ENCODE measurements around the gene IL3RA.
"Not testable (repeated sequence)": the region's sequence is repeated elsewhere in the genome, so short reads cannot be mapped to it uniquely, and the experiment has no call there.

IL3RA gene

DNA sequence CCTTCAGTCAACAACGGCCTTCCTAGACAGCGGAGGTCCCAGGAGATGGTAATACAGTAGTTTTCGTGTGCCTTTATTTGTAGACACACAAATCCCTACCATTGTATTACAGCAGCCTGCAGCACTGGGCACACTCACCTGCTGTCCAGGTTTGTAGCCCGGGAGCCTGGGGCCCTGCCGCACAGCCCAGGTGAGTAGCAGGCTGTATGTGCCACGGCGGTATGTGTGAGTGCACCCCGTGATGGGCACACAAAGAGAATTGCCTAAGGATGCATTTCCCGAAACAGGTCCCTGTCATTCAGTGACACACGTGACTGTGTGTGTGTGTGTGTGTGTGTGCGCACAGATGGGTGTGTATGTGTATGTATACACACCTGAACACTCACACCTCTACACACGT lies 63.5 kb downstream of the IL3RA start:
- no peak for DNase-seq (ENCODE audit: low read depth)

DNA sequence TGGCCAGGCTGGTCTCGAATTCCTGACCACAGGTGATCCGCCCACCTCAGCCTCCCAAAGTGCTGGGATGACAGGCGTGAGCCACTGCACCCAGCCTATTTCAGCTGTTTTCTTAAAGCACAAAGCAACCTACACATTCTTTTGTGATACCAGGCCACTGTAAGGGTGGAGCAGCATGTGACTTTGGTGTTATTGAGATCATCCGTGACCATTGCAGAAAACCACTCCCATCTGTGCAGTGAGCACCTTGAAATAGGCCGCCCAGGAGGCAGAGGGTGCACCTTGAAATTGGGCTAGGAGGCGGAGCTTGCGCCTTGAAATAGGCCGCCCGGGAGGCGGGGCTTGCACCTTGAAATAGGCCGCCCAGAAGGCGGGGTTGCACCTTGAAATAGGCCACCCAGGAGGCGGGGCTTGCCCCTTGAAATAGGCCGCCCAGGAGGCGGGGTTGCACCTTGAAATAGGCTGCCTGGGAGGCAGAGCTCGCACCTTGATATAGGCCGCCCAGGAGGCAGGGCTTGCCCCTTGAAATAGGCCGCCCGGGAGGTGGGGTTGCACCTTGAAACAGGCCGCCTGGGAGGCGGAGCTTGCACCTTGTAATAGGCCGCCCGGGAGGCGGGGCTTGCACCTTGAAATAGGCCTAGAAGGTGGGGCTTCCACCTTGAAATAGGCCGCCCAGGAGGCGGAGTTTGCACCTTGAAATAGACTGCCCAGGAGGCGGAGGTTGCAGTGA lies 64.3 kb downstream of the IL3RA start:
- DNase-seq (ENCODE audit: low read depth) = no peak

DNA sequence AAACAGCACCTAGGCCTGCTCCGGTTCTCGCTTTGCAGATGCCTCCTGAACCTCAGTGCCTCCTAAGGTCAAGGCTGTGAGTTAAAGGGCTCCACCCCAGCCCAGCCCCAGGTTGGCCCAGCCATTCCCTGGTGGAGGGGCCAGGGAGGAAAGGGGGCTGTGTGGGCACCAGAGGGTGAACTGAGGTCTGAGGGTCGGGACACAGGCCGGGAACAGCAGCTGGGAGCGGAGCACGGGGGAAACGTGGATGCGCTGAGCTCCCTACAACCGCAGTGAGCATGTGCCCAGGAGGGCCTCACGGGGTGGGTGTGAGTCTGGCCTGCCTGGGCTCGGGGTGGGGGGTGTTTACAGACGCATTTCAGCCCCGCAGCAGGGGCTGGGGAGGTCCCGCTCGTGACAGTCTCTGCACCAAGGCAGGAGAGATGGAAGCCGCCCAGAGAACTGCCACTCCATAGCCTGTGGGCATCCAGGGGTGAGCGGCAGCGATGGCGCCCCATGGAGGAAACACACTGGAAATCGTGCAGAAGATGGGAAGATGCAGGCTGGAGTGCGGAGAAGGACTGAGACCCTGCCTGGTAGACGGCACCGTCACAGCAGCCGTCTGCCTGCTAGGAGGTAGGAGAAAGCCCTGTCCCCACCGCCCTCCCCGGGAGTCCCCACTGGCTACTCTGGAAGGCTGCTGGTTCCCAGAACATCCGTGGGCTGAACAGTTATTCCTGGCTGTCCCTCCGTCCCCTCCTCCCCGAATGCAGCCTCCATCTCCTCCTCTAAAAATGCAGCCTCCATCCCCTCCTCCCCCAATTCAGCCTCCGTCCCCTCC lies 65.2 kb downstream of the IL3RA start:
- no peak for DNase-seq (ENCODE audit: low read depth)

DNA sequence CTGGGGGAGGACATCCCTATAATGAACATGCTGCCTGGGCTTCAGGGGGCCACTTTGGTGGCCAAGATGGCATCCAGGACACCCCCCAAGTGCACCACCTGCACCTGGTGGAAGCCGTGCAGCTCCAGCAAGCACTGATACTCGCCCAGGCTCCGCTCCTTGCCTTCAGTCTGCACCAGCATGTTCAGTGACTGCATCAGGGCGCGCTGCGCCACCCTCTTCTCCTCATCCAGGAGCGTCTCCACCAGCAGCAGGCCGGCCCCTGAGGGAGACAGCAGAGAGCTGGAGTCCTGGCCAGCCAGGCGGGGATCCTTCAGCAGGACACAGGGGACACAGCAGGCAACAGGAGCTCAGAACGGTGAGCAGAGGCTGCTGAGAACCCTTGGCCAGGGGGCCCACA lies 66.6 kb downstream of the IL3RA start:
- no peak for DNase-seq (ENCODE audit: low read depth)

DNA sequence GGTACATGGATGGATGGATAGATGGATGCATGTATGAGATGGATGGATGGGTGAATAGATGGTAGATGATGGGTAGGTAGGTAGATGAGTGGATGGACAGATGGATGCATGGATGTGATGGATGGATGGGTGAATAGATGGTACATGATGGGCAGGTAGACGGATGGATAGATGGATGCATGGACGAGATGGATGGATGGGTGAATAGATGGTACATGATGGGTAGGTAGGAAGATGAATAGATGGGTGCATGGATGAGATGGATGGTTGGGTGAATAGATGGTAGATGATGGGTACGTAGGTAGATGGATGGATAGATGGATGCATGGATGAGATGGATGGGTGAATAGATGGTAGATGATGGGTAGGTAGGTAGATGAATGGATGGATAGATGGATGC lies 67.3 kb downstream of the IL3RA start:
- DNase-seq (ENCODE audit: low read depth) = not testable (repeated sequence)

DNA sequence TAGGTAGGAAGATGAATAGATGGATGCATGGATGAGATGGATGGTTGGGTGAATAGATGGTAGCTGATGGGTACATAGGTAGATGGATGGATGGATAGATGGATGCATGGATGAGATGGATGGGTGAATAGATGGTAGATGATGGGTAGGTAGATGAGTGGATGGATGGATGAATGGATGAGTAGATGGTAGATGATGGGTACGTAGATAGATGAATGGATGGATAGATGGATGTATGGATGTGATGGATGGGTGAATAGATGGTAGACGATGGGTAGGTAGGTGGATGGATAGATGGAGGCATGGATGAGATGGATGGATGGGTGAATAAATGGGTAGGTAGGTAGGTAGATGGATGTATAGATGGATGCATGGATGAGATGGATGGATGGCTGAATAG lies 69.2 kb downstream of the IL3RA start:
- DNase-seq (ENCODE audit: low read depth) = not testable (repeated sequence)

DNA sequence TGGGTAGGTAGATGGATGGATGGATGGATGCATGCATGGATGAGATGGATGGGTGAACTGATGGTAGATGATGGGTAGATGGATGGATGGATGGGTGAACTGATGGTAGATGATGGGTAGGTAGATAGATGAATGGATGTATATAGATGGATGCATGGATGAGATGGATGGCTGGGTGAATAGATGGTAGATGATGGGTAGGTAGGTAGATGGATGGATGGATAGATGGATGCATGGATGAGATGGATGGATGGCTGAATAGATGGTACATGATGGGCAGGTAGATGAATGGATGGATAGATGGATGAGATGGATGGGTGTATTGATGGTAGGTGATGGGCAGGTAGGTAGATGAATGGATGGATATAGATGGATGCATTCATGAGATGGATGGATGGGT lies 70.5 kb downstream of the IL3RA start:
- no peak for DNase-seq (ENCODE audit: low read depth)

DNA sequence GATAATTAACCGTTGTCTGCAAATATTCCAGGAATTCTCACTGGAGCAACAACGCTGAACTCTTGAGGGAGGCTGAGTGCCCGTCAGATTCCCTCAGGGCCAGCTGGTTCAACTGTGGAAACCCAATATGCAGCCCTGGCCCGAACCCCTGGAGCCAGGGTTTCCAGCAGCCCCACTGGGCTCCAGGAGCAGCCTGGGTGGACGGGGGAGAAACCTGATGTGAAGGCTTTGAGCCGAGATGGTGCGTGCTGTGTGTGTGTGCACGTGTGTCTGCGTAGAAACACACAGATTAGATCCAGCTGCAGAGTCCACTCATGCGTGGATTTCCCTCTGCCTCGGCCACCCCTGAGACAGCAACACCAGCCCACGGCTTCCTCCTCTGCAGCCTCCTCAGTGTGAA lies 74.7 kb downstream of the IL3RA start:
- DNase-seq (ENCODE audit: low read depth) = no peak

DNA sequence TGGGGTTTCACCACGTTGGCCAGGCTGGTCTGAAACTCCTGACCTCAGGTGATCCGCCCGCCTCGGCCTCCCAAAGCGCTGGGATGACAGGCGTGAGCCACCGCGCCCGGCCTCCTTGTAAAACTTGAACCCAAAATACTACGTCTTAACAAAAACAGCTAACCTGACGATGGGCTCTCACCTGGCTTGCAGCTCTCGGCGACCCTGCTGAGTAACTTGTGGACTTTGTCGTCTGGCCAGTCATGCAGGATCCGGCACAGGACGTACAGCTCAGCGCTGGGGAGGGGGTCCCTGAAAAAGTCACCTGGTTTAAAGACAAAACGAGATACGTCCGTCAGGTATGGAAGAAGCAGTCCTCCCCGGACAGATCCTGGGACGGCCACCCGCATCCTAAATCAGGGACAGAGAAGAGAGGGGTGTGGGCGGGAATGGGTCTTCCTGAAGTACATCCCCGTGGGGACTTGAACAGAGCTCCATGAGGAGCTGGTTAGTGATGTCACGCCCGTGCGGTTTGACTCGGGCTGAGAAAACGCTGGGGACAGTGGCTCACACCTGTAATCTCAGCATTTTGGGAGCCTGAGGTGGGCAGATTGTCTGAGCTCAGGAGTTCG lies 76.1 kb downstream of the IL3RA start:
- no peak for DNase-seq (ENCODE audit: low read depth)

DNA sequence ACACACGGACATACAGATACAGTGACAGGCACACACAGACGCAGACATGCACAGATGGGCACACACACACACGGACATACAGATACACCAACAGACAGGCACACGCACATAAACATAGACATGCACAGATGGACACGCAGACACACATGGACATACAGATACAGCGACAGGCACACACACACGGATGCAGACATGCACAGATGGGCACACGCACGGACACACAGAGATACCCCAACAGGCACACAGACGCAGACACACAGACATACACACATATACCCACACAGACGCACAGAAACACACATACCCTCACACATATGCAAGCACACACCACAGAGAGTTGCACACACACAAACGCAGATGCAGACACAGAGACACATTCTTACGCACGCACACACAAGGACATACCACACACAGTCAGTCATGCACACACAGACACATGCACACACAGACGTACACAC lies 79.8 kb downstream of the IL3RA start:
- DNase-seq (ENCODE audit: low read depth) = no peak

DNA sequence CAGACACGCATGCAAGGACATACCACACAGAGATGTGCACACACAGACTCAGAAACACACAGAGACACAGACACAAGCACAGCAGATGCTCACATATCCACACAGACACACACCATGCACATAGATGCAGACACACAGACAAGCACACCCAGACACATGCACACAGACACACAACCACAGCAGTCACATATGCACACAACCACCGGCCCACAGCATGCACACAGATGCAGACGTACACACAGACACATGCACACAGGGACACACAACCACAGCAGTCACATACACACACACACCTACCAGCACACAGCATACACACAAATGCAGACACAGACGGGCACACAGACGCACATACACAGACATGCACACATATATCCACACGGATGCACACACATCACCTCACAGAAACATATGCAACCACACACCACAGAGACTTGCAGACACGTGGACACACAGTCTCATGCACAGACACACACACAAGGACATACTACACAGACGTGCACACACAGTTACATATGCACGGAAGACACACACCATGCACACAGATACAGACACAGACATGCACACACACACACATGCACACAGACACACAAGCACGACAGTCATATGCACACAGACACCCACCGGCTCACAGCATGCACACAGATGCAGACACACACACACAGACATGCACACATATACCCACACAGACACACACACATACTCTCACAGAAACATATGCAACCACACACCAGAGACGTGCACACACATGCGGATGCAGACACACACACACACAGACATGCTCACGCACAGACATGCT lies 80.6 kb downstream of the IL3RA start:
- DNase-seq (ENCODE audit: low read depth) = no peak

DNA sequence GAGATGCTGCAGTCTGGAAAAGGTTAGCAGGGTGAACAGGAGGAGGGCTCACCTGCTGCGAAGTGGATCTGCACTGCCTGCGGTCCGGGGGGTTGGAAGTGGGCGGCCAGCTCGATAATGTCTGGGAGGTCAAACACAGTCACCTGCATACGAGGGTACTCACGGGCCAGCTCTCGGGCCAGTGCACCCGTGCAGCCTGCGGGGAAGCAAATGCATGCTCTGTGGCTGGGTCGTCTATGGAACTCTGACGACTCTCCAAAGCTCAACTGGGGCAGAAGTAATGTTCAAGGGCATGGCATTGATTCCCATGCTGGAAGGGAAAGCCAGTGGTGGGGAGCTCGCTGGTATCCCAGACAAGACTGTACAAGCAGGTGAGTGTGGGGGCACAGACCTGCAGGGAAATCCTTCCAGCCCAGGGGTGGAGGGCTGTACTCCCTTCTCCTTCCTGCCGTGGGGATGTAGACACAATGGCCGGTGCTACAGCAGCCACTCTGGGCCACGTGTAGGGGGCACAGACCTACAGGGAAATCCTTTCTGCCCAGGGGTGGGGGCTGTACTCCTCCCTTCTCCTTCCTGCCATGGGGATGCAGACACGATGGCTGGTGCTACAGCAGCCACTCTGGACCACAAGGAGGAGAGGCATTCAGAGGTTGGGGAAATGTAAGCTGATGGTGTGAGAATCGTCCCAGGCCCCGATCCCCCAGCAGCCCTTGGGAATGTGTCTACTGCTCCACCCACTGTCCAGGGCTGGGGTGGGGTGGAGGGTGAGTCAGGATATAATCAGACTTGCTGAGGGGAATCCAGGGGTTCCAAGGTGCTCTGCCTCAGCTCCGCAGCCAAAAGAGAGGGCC lies 81.6 kb downstream of the IL3RA start:
- no peak for DNase-seq (ENCODE audit: low read depth)

DNA sequence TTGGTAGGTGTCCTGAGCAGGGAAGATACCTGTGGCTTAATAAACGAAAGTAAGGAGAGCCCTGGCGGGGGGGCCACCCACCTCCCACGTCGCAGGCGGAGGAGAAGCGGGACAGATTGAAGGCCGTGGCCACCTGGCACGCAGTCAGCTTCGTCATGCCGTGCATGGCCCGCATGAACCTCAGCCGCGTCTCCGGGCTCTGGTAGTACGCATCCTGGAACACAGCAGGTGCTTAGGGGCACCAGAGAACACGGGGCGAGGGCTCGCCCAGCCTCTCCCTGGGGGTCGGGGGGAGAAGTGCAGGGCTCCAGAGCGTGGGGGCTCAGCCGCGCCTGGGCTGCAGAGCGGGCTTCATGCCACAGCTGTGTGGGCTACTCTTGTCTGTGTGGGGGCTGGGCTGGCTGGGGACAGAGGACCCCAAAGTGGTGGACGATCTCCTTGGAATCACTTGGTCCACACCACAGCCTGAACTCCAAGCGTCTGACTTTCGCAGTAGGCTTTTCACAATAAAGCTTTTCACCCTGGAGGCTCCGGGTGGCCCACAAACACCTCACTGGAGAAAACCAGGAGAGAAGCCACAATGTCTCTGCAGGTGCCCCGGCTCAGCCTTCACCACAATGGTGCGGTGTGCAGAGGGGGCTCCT lies 82.4 kb downstream of the IL3RA start:
- no peak for DNase-seq (ENCODE audit: low read depth)

DNA sequence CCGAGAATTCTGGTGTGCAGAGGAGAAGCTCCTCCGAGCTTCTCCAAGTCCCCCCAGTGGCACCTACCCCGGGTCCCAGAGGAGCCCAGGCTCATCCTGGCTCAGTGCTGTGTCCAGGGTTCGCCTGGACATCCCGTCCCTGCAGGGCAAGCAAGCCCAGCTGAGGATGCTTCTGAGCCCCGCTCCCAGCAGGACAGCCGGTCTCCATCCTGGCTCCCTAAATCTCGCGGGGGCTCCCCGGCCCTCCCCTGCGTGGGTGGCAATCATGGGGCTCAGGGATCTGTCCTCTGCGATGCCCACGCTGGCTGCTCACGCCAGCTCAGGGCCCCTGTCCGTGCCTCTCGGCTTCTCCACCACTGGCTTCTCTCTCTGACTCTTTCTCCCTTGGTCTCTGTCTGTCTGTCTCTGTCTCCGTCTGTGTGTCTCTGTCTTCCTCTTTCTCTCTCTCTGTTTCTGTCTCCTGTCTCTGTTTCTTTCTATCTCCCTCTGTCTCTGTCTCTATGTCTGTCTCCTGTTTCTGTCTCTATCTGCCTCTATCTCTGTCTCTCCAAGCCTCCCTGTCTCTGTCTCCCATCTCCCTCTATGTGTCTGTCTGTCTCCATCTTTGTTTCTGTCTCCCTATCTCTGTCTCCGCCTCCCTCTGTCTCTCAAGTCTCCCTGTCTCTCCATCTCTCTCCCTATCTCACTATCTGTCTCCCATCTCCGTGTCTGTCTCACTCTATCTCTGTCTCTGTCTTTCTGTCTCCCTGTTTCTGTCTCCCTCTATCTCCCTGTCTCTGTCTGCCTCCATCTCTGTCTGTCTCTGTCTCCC lies 83.2 kb downstream of the IL3RA start:
- DNase-seq (ENCODE audit: low read depth) = no peak

DNA sequence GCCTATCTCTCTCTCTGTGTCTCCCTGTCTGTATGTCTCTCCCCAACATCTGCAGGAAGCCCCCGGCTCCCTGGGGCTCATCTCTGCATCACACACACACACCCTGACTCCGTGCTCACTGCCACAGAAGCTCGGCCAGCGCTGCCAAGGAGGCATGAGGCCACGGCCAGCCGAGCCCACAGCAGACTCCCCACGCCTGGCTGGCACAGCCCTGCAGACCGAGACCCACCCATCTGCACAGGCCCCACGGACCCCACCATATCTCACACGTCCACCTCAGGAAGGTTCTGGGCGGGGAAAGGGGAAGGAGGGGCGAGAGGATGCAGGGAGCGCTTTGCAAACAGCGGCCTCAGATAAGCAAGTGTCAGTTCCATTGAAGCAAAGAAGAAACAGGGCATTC lies 83.8 kb downstream of the IL3RA start:
- DNase-seq (ENCODE audit: low read depth) = no peak

DNA sequence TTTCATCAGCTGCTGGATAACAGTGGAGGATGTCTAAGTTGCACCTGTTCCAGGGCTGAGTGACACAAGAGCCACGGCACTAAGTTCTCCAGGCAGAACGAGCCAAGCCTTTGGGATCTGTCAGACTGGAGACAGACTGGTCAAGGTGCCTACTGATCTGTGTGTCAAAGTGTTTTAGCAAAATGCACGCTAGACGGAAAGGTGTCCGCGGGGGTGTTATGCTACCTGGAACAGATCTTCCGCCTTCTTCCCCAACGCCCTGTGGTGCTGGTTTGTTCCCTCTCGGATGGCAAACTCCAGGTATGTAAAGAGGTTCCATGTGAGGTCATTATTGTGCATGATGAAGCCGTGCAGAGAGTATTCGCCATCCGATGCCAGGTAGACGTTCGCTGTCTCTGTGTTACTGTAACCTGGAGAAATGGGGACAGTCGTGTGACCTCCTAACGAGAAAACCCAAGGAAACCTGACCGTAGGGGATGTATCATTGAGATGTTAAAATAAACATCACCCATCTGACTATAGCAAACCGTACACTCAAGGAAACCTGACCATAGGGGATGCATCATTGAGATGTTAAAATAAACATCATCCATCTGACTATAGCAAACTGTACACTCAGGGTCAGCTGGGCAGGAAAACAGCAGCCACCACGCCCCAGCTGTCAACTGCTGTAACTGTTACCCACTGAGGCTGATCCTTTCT lies 85.0 kb downstream of the IL3RA start:
- no peak for DNase-seq (ENCODE audit: low read depth)

DNA sequence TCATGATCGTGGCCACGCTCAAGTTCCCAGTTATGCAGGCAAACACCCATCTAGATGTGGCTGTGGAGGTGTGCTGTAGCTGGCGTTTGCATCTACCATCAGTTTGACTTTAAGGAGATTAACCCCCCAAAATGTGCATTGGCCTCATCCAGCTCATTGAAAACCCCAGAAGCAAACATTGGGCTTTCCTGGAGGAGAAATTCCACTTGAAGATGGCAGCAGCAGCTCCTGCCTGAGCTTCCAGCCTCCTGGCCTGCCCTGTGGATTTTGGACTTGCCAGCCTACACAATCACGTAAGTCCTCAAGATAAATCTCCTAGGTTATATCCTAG lies 85.5 kb downstream of the IL3RA start:
- no peak for DNase-seq (ENCODE audit: low read depth)

DNA sequence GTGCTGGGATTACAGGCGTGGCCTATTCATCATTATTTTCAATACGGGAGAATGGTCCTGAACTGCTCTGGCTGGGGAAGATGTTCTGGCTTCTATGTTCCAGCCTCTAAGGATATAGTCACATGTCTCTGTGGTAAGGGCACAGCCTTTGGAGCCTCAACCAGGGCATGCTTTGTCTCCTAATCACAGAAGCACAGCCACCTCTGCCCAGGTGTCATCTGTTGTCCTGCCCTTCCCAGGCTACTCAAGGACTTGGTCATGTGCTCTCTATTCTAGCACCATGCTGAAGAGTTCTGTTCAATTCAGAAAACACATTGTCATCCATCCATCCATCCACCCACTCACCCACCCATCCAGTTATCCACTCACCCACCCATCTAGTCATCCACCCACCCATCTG lies 86.6 kb downstream of the IL3RA start:
- no peak for DNase-seq (ENCODE audit: low read depth)

DNA sequence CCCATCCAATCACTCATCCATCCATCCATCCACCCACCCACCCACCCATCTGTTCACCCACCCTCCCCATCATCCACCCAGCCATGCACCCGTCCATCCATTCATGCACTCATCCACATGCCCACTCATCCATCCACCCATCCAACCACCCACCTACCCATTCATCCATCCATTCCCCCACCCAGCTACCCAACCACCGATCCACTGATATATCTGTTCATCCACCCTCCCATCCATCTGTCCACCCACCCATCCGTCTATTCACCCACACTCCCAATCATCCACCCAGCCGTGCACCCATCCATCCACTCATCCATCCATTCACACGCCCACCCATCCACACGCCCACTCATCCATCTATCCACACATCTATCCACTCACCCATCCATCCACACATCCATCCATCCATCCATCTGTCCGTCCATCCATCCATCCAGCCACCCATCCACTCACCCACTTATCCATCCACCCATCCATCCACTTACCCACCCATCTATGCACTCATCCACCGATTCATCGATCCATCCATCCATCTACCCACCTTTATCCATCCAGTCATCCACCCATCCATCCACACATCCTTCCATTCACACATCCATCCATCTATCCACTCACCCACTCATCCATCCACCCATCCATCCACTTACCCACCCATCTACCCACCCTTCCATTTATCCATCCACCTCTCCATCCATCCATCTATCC lies 87.7 kb downstream of the IL3RA start:
- DNase-seq (ENCODE audit: low read depth) = no peak

Measured in HS-5 (cell line).